ENCODE results near the gene ODAD2. TPM values are rescaled to one million over a fixed set of nuclear protein-coding genes. Genes with fewer than 3 reads are reported as not detected.
A peak's percentile ranks its signal among the peaks of the same experiment; 100 is the strongest.

ODAD2 gene
- total and polyA plus RNA-seq, 2 experiments from 2014 or later, result 0.40 to 0.76 TPM

GRCh38 chr10:27861781-27862180, 137.1 kb downstream of the ODAD2 start:
- 92% methylated on average over 4 of the region's 4 CpGs for WGBS (ENCODE audit: low lambda C conversion rate, missing lambda C conversion rate)
- no peaks in the 10 kb centered on the region for H3K27me3 ChIP-seq
- TF ChIP-seq EZH2phosphoT487 (IDR thresholded peaks at IDR 0.05; ENCODE audit: low read depth, severe bottlenecking, unreplicated experiment) (no peak), CTCF (IDR thresholded peaks at IDR 0.05; ENCODE audit: poor library complexity) (no peak), EZH2 (IDR thresholded peaks at IDR 0.05; ENCODE audit: borderline replicate concordance) (no peak)
- no peak for DNase-seq (ENCODE audit: low spot score)
- H3K9me2 ChIP-seq (replicated peaks; ENCODE audit: insufficient read depth), result no peaks in the 10 kb centered on the region
- no peak overlapping the region for H3K4me2 ChIP-seq
- H3K27ac ChIP-seq, result no peak overlapping the region
- no peaks in the 10 kb centered on the region for H4K20me1 ChIP-seq (ENCODE audit: insufficient read depth, poor library complexity, severe bottlenecking)
- no peak overlapping the region for H2AFZ ChIP-seq
- no peaks in the 10 kb centered on the region for H3K36me3 ChIP-seq (replicated peaks; ENCODE audit: insufficient read depth, low read depth)
- H3K79me2 ChIP-seq, result no peaks in the 10 kb centered on the region
- no peaks in the 10 kb centered on the region for H3K4me1 ChIP-seq (ENCODE audit: insufficient read depth)
- no peaks in the 10 kb centered on the region for H3K9me3 ChIP-seq (ENCODE audit: low read depth)
- H3K4me3 ChIP-seq, result no peak overlapping the region

- Histone ChIP-seq H3K4me1 (ENCODE audit: insufficient read depth) (no peaks in the 10 kb centered on the region), H3K36me3 (replicated peaks; ENCODE audit: insufficient read depth, low read depth) (no peaks in the 10 kb centered on the region), H3K27ac (no peak overlapping the region), H3K4me2 (peak overlapping the region; percentile 20), H4K20me1 (ENCODE audit: insufficient read depth, poor library complexity, severe bottlenecking) (no peaks in the 10 kb centered on the region), H3K9me2 (replicated peaks; ENCODE audit: insufficient read depth) (no peaks in the 10 kb centered on the region), H3K4me3 (no peak overlapping the region), H2AFZ (peak overlapping the region; percentile 32), H3K9me3 (ENCODE audit: low read depth) (no peaks in the 10 kb centered on the region), H3K79me2 (no peaks in the 10 kb centered on the region), H3K27me3 (no peaks in the 10 kb centered on the region)
- DNase-seq (ENCODE audit: low spot score), result no peak
- WGBS (ENCODE audit: low lambda C conversion rate, missing lambda C conversion rate), result 17% methylated on average over 8 of the region's 8 CpGs
- TF ChIP-seq EZH2 (IDR thresholded peaks at IDR 0.05; ENCODE audit: borderline replicate concordance) (no peak), CTCF (IDR thresholded peaks at IDR 0.05; ENCODE audit: poor library complexity) (no peak), EZH2phosphoT487 (IDR thresholded peaks at IDR 0.05; ENCODE audit: low read depth, severe bottlenecking, unreplicated experiment) (no peak)
Measured at GRCh38 chr10:27857616-27858015, 141.3 kb downstream of the ODAD2 start.

- H3K9me2 ChIP-seq (replicated peaks; ENCODE audit: insufficient read depth), result no peaks in the 10 kb centered on the region
- no peaks in the 10 kb centered on the region for H3K9me3 ChIP-seq (ENCODE audit: low read depth)
- H3K27me3 ChIP-seq, result no peaks in the 10 kb centered on the region
- H3K27ac ChIP-seq, result no peak overlapping the region
- no peaks in the 10 kb centered on the region for H3K79me2 ChIP-seq
- TF ChIP-seq EZH2 (IDR thresholded peaks at IDR 0.05; ENCODE audit: borderline replicate concordance), result no peak
- TF ChIP-seq CTCF (IDR thresholded peaks at IDR 0.05; ENCODE audit: poor library complexity), result no peak
- TF ChIP-seq EZH2phosphoT487 (IDR thresholded peaks at IDR 0.05; ENCODE audit: low read depth, severe bottlenecking, unreplicated experiment), result no peak
- DNase-seq (ENCODE audit: low spot score), result no peak
- H3K4me3 ChIP-seq, result no peak overlapping the region
- H3K4me2 ChIP-seq, result no peak overlapping the region
- no peaks in the 10 kb centered on the region for H3K36me3 ChIP-seq (replicated peaks; ENCODE audit: insufficient read depth, low read depth)
- WGBS (ENCODE audit: low lambda C conversion rate, missing lambda C conversion rate), result 82% methylated on average over 1 of the region's 1 CpG
- no peaks in the 10 kb centered on the region for H4K20me1 ChIP-seq (ENCODE audit: insufficient read depth, poor library complexity, severe bottlenecking)
- H2AFZ ChIP-seq, result no peak overlapping the region
- no peaks in the 10 kb centered on the region for H3K4me1 ChIP-seq (ENCODE audit: insufficient read depth)
Measured at GRCh38 chr10:27844223-27844622, 154.7 kb downstream of the ODAD2 start.

DNA sequence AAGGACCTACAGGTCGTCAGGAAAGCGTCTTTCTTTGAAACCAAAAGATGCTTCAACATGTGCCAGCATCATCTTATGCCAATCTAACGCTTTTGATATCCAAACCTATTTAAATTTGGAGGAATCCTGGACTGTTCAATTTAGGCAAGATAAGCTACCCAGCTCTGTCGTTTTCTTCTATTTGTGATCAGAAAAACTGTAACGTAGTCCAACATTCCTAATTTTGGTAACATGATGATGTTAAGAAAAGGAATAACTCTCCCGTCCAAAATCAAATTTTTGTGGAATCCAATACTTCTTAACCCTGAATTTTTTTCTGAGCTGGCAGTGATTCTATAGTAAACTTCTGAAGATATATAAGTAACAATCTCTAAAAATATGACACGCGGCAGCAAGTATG, 160.0 kb downstream of the ODAD2 start:
- Histone ChIP-seq H3K4me3 (no peak overlapping the region), H4K20me1 (ENCODE audit: insufficient read depth, poor library complexity, severe bottlenecking) (no peaks in the 10 kb centered on the region), H3K79me2 (no peaks in the 10 kb centered on the region), H3K9me3 (ENCODE audit: low read depth) (no peaks in the 10 kb centered on the region), H3K36me3 (replicated peaks; ENCODE audit: insufficient read depth, low read depth) (no peaks in the 10 kb centered on the region), H2AFZ (no peak overlapping the region), H3K27ac (no peak overlapping the region), H3K9me2 (replicated peaks; ENCODE audit: insufficient read depth) (no peaks in the 10 kb centered on the region), H3K4me2 (no peak overlapping the region), H3K27me3 (no peaks in the 10 kb centered on the region), H3K4me1 (ENCODE audit: insufficient read depth) (no peaks in the 10 kb centered on the region)
- DNase-seq (ENCODE audit: low spot score), result no peak
- WGBS (ENCODE audit: low lambda C conversion rate, missing lambda C conversion rate), result 90% methylated on average over 8 of the region's 8 CpGs
- TF ChIP-seq CTCF (IDR thresholded peaks at IDR 0.05; ENCODE audit: poor library complexity), result no peak
- TF ChIP-seq EZH2 (IDR thresholded peaks at IDR 0.05; ENCODE audit: borderline replicate concordance), result no peak
- TF ChIP-seq EZH2phosphoT487 (IDR thresholded peaks at IDR 0.05; ENCODE audit: low read depth, severe bottlenecking, unreplicated experiment), result no peak

All from hepatocyte (in vitro differentiated cells).